Limb (tissue), 2 donors: Measurements from ENCODE around the gene TNFSF12.
"Not testable (repeated sequence)": the region's sequence is repeated elsewhere in the genome, so short reads cannot be mapped to it uniquely, and the experiment has no call there.

Experiments
- DNase-seq, 2 donors: peaks; one replicate each; pipeline ENCODE4 v3.0.0-alpha.2; 2016; ENCODE audit errors: extremely low spot score in 2 of 2

TNFSF12 gene

DNA sequence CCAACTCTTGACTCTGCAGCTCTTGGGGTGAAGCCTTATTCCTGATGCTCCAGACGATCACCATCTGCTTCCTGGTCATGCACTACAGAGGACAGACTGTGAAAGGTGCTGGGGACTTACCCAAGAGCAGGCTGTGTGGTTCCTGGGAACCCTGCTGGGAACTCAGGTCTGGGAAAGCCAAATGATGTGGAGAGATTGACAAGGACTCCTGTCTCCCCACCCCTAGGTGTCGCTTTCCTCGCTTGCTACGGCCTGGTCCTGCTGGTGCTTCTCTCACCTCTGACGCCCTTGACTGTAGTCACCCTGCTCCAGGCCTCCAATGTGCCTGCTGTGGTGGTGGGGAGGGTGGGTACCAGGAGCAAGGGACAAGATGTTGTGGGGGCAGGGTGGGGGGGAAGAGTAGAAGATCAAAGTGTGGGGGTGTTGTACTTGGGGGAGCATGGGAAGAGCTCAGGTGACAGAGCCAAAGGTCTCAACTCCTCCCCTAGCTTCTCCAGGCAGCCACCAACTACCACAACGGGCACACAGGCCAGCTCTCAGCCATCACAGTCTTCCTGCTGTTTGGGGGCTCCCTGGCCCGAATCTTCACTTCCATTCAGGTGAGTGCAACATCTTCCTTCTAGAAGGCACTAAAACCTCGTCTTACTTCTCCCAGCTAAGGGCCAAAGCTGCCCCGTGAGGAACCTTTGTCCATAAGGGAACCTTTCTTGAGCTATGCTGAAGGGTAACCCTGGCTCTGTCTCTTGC, 38.0 kb downstream of the TNFSF12 start:
- DNase-seq: no peak

DNA sequence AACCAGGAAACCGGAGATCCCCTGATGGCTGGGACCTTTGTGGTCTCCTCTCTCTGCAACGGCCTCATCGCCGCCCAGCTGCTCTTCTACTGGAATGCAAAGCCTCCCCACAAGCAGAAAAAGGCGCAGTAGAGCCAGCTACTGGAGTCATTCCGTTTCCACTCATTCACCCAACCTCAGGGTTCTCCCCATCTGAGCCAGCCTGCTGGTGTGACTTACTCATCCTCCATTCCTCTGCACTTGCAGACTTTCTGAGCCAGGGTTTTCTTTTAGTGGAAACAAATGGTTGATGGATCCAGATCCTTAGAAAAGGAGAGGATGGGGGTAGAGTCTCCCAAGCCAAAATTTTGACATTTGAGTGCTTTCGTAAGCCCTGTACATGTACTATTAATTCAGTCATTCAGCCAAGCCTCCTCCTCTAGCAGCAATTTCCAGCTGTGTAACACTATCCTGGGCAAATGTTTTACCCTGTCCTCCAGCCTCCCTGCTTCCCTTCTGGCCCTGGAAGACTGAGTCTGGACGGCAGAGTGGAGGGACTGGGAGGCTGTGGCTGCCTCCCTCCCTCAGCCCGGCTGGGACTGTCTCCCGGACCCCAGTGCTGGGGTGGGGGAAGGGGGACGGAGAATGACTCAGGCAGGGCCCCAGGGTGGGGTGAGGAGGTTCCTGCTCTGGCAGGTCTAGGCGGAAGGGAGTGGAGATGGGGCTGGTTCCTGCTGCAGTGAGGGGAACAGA, 38.7 kb downstream of the TNFSF12 start:
- DNase-seq: no peak

DNA sequence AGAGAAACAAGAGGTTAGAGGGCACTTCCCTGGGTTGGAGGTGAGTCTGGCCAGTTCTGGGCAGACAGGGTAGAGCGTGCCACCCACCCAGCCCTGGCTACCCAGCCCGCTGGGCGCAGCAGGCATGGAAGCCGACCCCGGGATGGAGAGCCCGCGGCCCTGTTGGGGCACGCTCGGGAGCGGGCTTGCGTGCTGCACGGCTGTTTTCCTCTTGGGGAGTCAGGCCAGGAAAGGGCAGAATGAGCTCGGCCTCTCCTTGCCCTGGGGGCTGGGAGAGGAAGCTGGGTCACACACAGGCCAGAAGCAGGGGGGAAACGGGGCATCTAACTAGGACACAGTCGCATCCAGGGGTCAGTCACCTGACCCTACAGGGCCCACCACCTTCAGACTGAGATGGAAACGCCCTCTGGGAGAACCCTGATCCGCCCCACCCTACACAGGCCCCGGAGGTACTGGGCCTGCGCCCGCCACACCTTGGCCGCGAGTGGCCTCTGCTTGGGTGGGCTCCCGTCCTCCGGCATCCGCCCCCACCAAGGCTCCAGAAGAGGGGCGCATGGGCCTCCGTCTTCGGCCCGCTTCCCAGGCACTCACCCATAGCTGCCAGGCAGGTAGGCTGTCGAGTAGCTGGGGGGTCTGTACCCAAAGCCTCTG, 39.8 kb downstream of the TNFSF12 start:
- no peak for DNase-seq

DNA sequence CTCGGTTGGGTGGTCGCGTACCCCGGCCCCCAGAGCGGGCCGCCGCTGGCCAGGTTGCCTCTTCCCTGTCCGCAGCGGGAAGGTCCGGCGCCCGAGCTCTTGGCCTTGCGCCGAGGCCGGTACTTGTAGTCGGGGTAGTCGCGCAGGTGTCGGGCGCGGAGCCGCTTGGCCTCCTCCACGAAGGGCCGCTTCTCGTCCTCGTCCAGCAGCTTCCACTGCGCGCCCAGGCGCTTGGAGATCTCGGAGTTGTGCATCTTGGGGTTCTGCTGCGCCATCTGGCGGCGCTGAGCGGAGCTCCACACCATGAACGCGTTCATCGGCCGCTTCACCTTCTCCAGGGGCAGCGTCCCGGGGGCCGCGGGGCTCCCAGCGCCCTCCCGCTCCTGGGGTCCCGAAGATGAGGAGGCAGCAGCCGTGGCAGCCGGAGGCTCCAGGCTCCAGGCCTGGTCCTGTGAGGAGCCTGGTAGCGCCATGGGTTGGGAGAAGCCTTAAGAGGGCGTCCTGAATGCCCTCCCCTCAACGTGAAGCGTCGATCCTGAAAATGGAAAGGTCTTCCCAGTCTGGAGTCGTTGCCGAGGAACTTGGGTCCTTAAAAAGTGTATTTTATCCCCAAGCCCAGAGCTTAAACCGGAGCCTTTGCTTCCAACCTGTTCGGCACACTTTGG, 40.5 kb downstream of the TNFSF12 start:
- DNase-seq: peak; percentile 81 to 87

DNA sequence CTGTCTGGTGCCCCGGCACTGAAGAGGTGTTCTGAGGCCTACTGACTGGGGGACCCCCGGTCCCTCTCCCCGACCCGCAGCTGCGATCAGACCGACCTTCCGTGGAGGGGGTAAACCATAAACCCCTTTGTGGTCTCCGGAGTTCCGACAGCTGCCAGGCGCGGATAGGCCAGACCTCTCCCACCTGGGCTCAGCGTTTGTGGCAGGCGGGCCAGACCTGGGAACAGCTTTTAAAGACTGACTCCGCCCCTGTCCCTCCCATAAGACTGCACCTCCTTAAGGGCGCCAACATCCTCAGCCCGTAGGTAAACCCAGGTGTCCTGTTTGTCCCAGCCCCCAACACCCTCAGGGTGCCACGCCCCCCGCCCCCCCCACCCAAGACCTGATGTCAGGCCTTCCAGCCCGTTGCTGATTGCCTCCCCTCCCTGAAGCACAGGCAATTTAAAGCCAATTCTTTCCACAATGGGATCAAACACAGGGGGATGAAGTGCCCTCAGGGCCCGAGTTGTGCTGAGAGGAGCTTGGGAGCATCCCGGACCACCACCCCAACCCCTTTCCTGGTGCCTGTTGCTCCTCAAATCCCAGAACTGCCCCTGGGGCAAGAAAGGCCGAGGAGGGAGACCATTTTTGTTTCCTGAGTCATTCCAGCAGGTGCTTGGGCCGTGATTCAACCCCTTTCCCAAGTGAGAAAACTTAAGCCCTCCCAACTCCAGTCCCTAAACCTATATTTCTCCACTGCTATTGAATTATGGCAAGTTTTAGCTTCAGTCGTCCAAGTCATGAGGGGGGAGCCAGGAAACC, 41.2 kb downstream of the TNFSF12 start, which contains the start of gene SOX15:
Gene SOX15 (minus strand): TSS at position 204 of the 801 bp plus-strand sequence. CDS start 418 bp downstream, outside the sequence.
- DNase-seq: no peak

DNA sequence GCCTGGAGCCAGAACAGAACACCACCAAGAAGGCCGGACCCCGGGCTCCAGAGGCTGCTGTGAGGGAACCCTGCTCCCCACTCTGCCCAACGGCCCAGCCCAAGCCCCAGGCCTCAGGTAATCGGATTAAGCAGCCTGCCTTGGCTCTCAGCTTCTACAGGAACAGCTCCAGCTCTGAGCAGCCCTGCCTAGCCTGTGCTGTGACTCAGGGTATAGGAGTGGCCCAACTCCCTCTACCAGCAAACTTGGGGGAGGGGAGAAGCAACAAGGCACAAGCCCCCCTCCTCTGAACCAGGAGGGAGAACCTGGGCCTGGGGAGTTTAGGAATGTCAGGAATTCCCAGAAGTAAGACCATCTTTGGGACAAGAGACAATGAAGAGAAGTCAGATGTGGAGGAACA, 41.9 kb downstream of the TNFSF12 start:
- DNase-seq: no peak

DNA sequence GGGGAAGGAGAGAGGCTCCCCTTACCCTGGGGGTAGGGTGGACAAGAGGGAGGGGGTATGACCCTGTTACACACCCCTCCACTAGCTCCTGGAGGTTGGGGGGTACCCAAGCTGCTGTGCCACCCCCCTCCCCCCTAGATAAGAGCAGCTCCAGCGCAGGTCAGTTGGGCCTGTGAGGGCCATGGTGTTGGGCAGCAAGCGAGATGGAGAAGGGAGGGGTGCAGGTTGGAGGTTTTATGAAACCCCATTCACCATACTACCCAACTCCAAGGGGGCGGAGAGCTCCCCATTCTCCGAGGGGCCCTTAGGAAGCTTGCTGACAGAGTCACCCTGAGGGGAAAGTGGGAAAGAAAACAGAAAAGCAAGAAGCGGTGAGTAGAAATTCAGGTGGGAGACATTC, 42.7 kb downstream of the TNFSF12 start:
- DNase-seq: no peak

DNA sequence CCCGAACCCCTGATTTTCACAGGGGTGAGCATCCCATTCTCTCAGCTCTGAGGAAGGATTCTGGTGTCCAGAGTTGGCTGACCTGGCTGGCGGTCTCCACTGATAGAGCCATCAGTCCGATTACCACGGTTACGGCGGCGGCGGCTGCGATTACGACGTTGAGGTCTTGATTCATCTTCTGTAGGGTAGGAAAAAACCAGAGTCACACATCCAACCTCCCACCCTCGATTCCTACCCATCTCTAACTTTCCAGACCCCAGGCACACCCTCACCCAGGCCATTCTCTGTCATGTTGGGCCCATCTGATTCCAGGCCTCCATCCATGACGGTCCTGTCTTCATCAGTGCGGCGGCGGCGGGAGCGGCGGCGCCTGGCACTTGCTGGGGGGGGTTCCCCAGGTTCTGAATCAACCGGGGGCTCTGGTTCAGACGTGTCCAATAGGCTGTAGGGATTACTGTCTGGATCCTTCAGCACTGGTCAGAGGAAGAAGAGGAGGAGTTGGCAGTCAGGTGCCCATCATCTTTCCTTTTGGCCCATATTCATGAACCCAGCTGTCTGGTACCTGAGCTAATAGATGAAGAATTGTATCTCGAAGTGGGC, 43.7 kb downstream of the TNFSF12 start:
- no peak for DNase-seq

DNA sequence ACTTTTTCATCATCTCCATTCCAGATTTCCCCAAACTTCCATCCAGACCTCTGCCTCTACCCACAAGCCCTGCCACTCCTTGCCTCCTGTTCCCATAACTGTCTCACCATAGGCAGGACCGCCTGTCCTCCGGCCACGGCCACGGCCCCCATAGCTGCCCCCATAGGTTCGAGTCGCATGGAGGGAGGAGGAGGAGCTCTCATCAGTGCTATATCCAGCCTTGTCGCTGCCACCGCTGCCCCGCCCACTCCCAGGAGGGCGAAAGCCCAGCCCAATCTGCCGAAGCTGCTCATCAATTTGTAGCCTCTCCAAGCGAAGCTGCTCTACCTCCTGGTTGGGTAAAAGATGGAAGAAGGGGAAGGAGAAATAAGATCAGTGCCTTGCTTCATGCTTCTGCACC, 44.4 kb downstream of the TNFSF12 start:
- no peak for DNase-seq

DNA sequence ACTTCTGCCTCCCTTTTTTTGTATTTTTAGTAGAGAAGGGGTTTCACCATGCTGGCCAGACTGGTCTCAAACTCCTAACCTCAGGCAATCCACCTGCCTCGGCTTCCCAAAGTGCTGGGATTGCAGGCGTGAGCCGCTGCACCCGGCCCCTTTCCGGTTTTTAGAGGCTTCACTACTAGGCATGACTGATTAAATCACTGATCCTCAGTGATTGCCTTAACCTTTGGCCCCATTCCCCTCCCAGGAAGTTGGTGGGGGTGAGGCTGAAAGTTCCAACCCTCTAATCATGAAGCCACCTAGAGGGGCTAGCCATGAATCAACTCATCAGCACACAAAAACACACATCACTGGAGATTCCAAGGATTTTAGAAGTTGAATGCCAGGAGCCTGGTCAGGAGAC, 48.7 kb downstream of the TNFSF12 start:
- not testable (repeated sequence) for DNase-seq

DNA sequence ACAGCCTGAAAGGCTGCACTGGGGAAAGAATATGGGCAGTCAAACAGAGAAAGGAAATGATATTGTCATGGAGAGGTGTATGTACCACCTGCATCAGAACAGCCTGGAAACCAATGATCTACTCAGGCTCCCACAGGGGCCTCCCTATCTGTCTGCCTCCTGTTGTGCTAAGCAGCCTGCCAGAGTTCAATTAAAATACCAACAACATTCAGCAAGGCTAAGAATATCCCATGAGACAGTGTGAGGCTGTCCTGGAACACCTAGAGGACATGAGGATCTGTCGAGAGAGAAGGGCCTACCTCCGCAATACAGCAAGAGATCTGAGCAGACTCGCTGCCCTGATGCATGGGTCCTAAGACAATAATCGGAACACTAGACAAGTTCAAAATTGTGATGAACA, 57.4 kb downstream of the TNFSF12 start:
- DNase-seq: no peak
